Measurements from ENCODE around the gene ZAP70.

The ZAP70 gene

GRCh38 chr2:97693476-97693875, 19.9 kb upstream of the ZAP70 start:
- no peaks in the 10 kb centered on the region for H3F3A ChIP-seq (ENCODE audit: insufficient read depth)
- H3K27me3 ChIP-seq (ENCODE audit: low read length): no peaks in the 10 kb centered on the region
- H3K9me3 ChIP-seq (ENCODE audit: insufficient read depth, low read length): no peaks in the 10 kb centered on the region
- no peak overlapping the region for H3K9ac ChIP-seq (ENCODE audit: low read length)
- no peaks in the 10 kb centered on the region for H3K36me3 ChIP-seq (ENCODE audit: low read length)
- H3K27ac ChIP-seq (ENCODE audit: low read depth, low read length): no peak overlapping the region
- no peaks in the 10 kb centered on the region for H4K20me1 ChIP-seq (ENCODE audit: low read depth, low read length)
- H2AFZ ChIP-seq (ENCODE audit: low read depth, low read length, severe bottlenecking): no peak overlapping the region
- no peaks in the 10 kb centered on the region for H3K79me2 ChIP-seq (ENCODE audit: insufficient read depth, low read length)
- no peak overlapping the region for H3K4me3 ChIP-seq (ENCODE audit: insufficient read depth, low read length, poor library complexity, severe bottlenecking)
- H3K9me2 ChIP-seq (replicated peaks; ENCODE audit: insufficient read depth, low read length): no peaks in the 10 kb centered on the region
- H3K4me2 ChIP-seq (ENCODE audit: low read depth, low read length, poor library complexity, severe bottlenecking): no peak overlapping the region
- no peak for TF ChIP-seq EZH2phosphoT487 (conservative IDR thresholded peaks at IDR 0.05; ENCODE audit: low read length)
- TF ChIP-seq CTCF (IDR thresholded peaks at IDR 0.05; ENCODE audit: insufficient read depth, low read length, poor library complexity, severe bottlenecking): no peak

DNA sequence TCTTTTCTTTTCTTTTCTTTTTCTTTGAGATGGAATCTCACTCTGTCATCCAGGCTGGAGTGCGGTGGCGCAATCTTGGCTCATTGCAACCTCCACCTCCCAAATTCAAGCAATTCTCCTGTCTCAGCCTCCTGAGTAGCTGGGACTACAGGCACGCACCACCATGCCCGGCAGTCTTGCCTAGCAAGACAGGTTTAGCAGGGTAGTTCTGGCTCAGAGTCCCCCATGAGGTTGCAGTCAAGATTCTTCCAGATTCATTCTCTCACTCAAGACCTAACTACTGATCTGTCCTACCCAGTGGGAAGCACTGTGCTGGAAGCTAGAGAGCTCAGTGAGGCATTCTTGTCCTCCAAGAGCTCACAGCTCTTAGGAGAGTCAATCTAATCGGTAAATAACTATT, 17.6 kb upstream of the ZAP70 start:
- Histone ChIP-seq H2AFZ (ENCODE audit: low read depth, low read length, severe bottlenecking) (no peak overlapping the region), H3K9me3 (ENCODE audit: insufficient read depth, low read length) (no peaks in the 10 kb centered on the region), H3K27me3 (ENCODE audit: low read length) (no peaks in the 10 kb centered on the region), H3F3A (ENCODE audit: insufficient read depth) (no peaks in the 10 kb centered on the region), H4K20me1 (ENCODE audit: low read depth, low read length) (no peaks in the 10 kb centered on the region), H3K36me3 (ENCODE audit: low read length) (no peaks in the 10 kb centered on the region), H3K9me2 (replicated peaks; ENCODE audit: insufficient read depth, low read length) (no peaks in the 10 kb centered on the region), H3K4me3 (ENCODE audit: insufficient read depth, low read length, poor library complexity, severe bottlenecking) (no peak overlapping the region), H3K9ac (ENCODE audit: low read length) (no peak overlapping the region), H3K4me2 (ENCODE audit: low read depth, low read length, poor library complexity, severe bottlenecking) (no peak overlapping the region), H3K79me2 (ENCODE audit: insufficient read depth, low read length) (no peaks in the 10 kb centered on the region), H3K27ac (ENCODE audit: low read depth, low read length) (no peak overlapping the region)
- TF ChIP-seq EZH2phosphoT487 (conservative IDR thresholded peaks at IDR 0.05; ENCODE audit: low read length) (no peak), CTCF (IDR thresholded peaks at IDR 0.05; ENCODE audit: insufficient read depth, low read length, poor library complexity, severe bottlenecking) (no peak)

DNA sequence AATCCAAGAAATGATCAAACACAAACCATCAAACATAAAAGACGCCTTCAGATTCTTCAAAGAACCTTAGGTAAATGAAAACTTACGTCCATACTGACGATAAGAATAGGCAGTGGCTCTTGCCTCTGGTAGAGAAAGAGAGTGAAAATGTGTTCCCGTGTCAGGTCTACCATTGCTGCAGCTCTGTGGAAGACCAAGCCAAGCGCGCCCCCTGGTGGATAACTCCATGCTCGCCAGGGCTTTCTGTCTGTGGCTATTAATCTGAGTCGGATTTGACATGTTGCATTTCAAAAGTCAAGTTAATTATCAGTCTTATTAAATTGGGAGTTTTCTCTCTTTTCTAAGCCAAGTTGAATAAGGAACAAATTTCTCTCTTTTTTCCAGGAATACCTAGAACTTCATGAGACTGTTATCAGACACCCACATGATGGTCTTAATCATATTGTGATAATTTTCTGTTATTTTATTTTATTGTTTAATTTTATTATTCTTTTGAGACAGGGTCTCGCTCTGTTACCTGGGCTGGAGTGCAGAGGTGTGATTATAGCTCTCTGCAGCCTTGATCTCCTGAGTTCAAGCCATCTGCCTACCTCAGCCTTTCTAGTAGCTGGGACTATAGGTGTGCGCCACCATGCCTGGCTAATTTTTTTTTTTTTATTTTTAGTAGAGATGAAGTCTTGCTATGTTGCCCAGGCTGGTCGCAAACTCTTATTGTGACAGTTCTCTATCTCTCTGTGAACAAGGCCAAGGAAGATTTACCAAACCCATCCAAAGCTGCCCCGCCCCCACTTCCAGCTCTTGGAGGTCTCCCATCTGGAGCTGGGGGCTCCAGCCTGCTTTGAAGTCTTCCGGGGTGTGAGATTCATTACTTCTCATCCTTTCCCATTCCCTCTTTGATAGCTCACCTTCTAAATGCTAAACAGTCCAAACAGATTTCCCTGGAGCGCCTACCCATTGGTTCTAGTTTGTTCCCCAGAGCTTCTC, 15.8 kb upstream of the ZAP70 start:
- Histone ChIP-seq H3F3A (ENCODE audit: insufficient read depth) (no peaks in the 10 kb centered on the region), H2AFZ (ENCODE audit: low read depth, low read length, severe bottlenecking) (no peak overlapping the region), H3K27ac (ENCODE audit: low read depth, low read length) (no peak overlapping the region), H3K79me2 (ENCODE audit: insufficient read depth, low read length) (no peaks in the 10 kb centered on the region), H3K27me3 (ENCODE audit: low read length) (no peaks in the 10 kb centered on the region), H3K9me3 (ENCODE audit: insufficient read depth, low read length) (no peaks in the 10 kb centered on the region), H3K36me3 (ENCODE audit: low read length) (no peaks in the 10 kb centered on the region), H3K9me2 (replicated peaks; ENCODE audit: insufficient read depth, low read length) (no peaks in the 10 kb centered on the region), H3K4me2 (ENCODE audit: low read depth, low read length, poor library complexity, severe bottlenecking) (peak overlapping the region; percentile 15), H3K9ac (ENCODE audit: low read length) (no peak overlapping the region), H3K4me3 (ENCODE audit: insufficient read depth, low read length, poor library complexity, severe bottlenecking) (no peak overlapping the region), H4K20me1 (ENCODE audit: low read depth, low read length) (no peaks in the 10 kb centered on the region)
- no peak for TF ChIP-seq EZH2phosphoT487 (conservative IDR thresholded peaks at IDR 0.05; ENCODE audit: low read length)
- peak; percentile 88 for TF ChIP-seq CTCF (IDR thresholded peaks at IDR 0.05; ENCODE audit: insufficient read depth, low read length, poor library complexity, severe bottlenecking)

Data from SU-DHL-6 (cell line).